Medulla oblongata (tissue), 1 donor: ENCODE data around the gene TAF1D.
"Not testable (repeated sequence)": the region's sequence is repeated elsewhere in the genome, so short reads cannot be mapped to it uniquely, and the experiment has no call there.

Experiments used
- DNase-seq: peaks from one replicate; pipeline ENCODE4 v3.0.0-alpha.2; 2015; ENCODE audit errors: extremely low spot score

TAF1D gene

DNA sequence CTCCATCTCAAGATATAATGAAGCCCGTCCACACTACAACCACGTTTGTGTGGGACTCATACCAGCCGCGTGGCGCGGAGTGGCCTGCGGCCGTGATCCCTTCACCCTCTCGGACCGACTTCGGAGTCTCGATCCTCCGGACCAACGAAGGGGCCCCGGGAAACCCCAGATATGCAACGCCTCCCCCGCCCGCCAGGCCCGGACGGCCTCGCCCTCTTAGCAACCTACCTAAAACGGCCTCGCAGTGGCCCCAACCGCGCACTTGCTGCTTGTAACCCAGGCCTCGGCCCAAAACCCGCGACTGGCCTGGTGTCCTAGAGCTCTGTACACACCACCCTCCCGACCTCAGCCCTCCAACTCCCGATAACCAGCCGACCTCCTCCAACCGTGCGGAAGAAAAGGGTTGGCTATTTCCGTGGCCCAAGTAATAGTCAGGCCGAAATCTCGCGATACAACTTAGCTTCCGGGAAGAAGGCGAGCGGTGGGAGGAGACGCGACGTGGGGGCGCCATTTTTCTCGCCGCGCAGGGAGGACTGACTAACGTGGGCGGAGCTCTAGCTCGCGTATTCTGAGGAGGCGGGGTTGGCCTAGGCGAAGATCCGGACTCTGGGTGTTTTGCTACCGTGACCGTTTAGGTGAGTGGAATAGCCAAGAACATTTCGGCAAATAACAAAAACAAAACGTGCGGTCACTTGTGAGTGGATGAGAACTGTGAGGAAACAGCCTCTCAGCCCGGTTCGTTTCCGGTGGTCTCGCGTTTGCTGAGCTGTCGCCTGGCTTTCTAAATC is at the start of gene TAF1D, which contains the start of gene C11orf54:
Gene TAF1D (minus strand): TSS at position 402 of the 788 bp plus-strand sequence. CDS start 2,191 bp downstream, outside the sequence.
Gene C11orf54 (plus strand): TSS at position 579 of the 788 bp plus-strand sequence. CDS start 5,722 bp downstream, outside the sequence.
- DNase-seq: peak; percentile 99

- no peak for DNase-seq
Measured at GRCh38 chr11:93784935-93785360, 43.7 kb upstream of the TAF1D start.

DNA sequence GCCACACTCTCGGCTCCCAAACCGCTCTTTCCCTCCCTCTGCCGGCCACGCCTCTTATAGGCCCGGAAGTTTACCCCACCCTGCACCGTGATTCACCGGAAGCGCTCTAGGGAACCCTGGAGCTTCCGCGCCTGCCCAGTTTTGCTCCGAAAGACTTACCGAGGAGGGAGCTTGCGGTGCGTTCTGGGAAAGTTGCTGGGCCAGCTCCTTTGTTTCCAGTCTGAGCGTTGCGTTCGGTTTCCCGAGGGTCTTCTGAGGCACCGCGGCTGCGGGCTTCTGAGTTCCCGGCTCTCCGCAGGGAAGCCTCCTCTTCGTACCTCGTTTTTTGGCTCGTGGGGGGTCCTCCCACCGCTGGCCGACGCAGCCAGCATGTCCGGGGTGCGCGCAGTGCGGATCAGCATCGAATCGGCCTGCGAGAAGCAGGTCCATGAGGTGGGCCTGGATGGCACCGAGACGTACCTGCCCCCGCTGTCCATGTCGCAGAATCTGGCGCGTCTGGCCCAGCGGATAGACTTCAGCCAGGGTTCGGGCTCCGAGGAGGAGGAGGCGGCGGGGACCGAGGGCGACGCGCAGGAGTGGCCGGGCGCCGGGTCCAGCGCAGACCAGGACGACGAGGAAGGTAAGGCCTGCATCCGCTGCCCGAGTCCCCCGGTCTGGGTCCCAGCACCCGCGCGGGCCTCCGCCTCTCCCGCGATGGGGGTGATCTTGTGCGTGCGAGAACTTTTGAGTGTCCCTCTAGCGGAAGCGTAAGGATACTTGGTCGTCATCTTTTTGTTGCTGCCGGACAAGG is 43.0 kb upstream of the TAF1D start, which contains the start of gene MED17:
Gene MED17 (plus strand): TSS at position 138 of the 790 bp plus-strand sequence. CDS start 232 bp downstream, at position 370.
- DNase-seq: peak; percentile 98

DNA sequence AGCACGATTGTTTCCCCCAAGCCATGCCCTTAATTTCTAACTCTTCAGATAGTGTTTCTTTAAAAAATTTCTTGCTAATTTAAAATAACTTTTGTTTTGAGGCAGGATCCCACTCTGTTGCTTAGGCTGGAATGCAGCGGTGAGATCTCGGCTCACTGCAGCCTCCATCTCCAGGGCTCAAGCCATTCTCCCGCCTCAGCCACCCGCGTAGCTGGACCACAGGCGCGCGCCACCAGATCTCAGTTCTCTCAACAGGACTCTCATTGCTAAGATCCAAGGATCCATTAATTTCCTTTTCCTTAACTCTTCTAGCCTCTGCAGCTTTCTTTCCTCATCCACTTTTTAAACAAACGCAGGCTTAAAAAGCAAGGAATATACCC is 42.5 kb upstream of the TAF1D start:
- DNase-seq: no peak

- no peak for DNase-seq
Measured at GRCh38 chr11:93783362-93783761, 42.1 kb upstream of the TAF1D start.

DNA sequence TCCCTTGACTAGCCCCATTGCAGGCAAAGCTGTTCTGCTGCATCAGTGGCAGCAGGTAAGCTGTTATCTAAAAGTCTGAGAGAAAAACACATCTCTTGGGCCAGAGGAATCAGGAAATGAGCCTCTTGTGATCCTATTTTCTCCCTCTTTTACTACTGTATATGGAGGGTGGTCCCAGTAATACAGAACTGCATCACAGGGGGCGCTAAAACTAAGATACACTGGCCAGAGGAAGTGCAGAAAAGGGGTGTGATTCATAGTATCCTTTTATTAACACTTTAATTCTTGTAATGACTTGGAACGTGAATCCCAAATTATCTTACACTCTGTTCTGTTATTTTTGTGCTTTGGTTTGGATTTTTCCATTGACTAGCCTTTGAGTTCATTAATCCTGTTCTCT is 34.0 kb upstream of the TAF1D start:
- DNase-seq: no peak

GRCh38 chr11:93774560-93774959 is 33.3 kb upstream of the TAF1D start:
- DNase-seq: peak; percentile 5

DNA sequence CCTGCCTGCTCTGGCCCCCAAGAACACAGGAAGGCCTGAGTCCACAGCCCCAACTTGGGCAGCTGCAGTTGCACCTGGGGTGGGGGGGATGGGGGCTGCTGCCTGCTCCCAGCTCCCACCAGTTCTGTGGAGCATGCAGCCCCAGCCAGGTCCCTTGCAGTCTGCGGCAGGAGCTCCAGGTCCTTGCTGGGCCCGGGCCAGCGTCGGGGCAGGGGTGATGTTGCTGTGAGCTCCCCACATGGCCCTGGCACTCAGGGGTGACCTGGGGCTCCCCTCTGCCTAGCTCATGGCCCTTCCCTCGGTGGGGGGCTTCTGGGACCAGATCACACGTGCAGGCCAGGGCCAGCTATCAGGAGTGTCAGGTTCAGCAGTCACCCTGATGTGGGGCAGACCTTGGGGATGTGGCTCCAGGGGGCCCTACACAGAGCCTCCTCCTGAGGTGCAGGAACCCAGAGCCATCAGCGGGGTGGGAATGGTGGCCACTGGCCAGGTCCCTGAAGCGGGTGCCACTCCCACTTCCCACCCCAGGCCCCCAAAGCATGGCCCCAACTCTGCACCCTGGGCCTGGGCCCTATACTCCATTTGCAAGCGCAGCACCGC is 32.4 kb upstream of the TAF1D start:
- no peak for DNase-seq

GRCh38 chr11:93773045-93773477 is 31.8 kb upstream of the TAF1D start:
- DNase-seq: no peak

DNA sequence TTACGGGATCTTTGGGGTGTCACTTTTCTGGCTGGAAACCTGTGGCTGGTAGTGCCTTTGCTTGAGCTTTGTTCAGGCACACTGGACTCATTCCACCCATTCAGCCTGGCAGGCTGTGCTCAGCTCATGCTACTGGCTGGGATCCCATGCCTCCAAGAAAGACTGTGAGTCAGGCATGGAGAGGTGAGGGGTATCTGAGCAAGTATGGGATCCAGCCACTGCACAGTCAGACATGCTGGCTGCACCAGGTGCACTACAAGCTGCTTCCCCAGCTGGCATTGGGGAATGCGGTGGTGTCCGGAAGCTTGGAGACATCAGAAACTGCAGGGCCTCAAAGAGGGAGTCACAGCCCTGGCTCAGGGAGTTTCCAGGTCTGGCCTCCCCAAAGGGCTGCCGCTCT is 30.8 kb upstream of the TAF1D start:
- DNase-seq: no peak

GRCh38 chr11:93770160-93770559 is 28.9 kb upstream of the TAF1D start:
- DNase-seq: no peak

DNA sequence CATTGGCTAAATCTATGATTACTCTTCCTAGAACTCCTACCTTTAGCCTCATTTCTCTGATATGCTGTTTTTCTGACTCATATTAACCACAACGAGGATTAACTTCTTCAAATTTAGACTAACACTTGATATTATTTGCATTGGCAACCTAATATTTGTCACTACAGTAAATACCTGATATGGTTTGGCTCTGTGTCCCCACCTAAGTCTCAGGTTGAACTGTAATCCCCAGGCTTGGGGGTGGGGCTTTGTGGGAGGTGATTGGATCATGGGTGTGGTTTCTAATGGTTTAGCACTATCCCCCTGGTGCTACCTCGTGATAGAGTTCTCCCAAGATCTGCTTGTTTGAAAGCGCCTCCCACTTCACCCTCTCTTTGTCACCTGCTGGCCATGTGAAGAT is 25.7 kb upstream of the TAF1D start:
- no peak for DNase-seq

DNA sequence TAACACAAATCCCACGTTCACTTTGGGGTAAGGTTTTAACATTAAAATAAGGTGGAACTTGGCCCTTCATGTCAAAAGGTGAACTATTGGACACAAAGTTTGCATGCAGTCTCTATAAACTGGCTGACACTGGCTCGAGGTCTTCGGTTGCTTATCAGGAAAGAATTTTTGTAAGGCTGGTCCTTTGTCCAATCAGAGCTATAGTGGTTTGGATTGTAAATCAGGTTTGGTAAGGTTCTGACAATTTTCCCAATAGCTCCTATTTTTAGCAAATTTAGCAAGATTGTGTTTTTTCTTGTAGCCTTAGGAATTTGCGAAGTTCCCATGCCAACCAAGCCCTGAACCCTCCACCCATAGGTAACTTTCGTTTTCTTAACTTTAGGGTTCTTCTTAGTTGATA is 25.2 kb upstream of the TAF1D start:
- DNase-seq: no peak

GRCh38 chr11:93765551-93765950 is 24.3 kb upstream of the TAF1D start:
- no peak for DNase-seq

DNA sequence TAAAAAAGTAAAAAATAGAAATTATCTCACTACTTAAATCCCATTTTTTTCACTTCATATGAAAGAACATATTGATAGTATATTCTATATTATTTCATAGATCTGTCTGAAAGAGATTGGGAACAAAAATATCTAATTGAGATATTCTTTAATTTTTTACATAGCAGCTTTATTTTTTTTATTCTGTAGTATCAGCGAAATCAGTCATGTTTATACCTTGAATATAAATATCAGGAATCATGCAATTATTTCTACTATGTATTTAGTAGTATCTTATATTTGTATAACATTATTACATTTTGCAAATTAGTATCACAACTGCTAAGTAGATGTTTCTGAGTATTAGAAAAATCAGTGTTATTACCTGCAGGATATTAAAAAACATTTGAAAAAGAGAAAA is 20.6 kb upstream of the TAF1D start:
- DNase-seq: no peak

DNA sequence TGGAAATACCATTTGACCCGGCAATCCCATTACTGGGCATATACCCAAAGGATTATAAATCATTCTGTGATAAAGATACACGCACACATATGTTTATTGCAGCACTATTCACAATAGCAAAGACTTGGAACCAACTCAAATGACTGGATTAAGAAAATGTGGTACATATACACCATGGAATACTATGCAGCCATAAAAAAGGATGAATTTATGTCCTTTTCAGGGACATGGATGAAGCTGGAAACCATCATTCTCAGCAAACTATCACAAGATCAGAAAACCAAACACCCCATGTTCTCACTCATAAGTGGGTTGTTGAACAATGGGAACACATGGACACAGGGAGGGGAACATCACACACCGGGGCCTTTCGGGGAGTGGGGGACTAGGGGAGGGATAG is 17.8 kb upstream of the TAF1D start:
- DNase-seq: not testable (repeated sequence)

DNA sequence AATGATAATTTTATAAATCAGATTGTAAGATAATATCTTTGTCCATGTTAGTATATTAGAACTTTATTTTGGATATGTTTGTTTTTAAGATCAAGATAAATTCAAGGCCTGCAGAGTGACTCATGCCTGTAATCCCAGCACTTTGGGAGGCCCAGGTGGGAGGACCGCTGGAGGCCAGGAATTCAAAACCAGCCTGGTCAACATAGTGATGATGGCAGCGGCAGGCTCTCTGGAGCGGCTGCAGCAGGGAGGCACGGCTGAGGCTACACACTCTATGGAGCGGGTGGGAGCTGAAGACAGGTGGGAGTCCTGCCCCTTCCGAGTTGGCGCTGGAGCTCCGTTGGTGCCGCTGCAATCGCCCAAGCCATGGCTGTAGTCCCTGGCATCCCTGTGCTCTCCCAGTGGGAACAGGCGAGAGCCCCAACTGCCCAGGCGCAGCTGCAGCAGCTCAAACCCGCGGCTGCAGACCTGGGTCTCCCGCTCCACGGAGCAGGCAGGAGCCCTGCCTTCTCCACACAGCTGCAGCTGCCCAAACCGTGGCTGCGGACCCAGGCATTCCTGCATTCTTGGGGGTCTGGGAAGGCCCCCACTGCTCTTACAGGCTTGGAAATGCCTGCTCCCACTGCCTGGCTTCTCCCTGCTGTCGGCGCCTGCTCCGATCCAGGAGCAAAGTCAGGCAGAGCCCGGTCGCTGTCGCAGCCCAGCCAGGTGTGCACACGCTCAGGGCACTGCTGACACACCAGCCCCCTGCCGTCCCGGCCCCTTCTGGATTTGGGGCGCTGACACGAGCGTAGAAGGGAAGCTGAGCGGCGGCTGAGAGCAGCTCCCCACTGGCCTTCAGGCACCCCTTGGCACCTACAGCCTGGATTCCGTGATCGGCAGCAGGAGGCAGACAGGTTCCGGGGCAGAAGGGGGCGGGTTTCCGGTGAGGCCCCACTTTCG is 16.9 kb upstream of the TAF1D start:
- no peak for DNase-seq

GRCh38 chr11:93757301-93757700 is 16.0 kb upstream of the TAF1D start:
- no peak for DNase-seq

DNA sequence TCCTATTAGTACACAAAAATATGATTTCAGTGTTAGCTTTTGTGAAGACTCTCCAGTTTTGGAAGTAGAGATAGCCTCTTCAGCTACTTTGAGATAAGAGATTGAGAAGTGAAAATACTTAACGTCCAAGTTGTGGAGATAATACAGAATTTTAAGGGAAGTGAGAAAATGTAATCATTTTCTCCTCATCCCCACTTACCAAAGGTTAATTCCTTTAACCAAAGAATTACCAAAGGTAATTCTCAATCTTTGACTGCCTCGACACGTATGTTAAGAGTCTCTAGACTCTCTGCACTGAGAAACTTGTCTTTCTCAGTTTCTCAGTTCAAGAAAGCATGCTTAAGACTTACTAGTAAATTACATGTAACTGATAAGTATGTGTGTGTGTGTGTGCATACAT is 15.5 kb upstream of the TAF1D start:
- no peak for DNase-seq

DNA sequence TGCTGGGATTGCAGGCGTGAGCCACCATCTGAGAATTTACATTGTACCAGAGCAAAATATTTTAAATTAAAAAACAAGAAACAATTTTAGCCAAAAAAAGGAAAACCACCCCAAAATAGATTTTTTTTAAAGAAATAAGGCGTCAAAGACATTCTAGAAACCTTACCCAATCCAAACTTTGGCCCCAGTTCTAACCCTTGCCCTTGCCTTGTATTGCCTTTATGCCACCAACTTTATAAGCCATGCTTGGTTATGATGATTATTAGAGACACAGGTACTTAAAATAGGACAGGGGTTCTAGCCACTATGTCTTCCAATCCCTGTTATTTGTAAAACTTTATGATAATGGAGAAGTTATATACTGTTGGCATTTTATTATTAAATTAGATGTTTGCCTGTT is 11.9 kb upstream of the TAF1D start:
- no peak for DNase-seq

GRCh38 chr11:93751001-93751400 is 9.7 kb upstream of the TAF1D start:
- DNase-seq: no peak
